Measurements from ENCODE around the gene ARL2.
"Not testable (repeated sequence)": the region's sequence is repeated elsewhere in the genome, so short reads cannot be mapped to it uniquely, and the experiment has no call there.

The ARL2 gene

GRCh38 chr11:64994318-64994717 is 19.6 kb upstream of the ARL2 start:
- DNase-seq (ENCODE audit: low spot score in 2 of 2) (no peak), ATAC-seq (replicated peaks; ENCODE audit: extremely low read depth, poor library complexity, severe bottlenecking) (no peak)
- H3K27me3 Mint-ChIP-seq: peaks cover 40% of the 10 kb centered on the region

GRCh38 chr11:64996327-64996709 is 17.6 kb upstream of the ARL2 start:
- no peak for DNase-seq (ENCODE audit: low spot score in 2 of 2)

More at GRCh38 chr11:64994318-64994717, 19.6 kb upstream of the ARL2 start:
- Mint-ChIP-seq H3K36me3 (ENCODE audit: insufficient read depth) (no peaks in the 10 kb centered on the region), H3K4me3 (no peak overlapping the region), H3K9me3 (no peaks in the 10 kb centered on the region), H3K4me1 (peaks cover 18% of the 10 kb centered on the region), H3K27ac (ENCODE audit: low read depth) (no peak overlapping the region)

GRCh38 chr11:64996710-64997380 is 17.1 kb upstream of the ARL2 start, which contains the start of gene BATF2:
Gene BATF2 (minus strand): TSS chr11:64996971. CDS start chr11:64996914, 57 bp downstream.
- no peak for DNase-seq (ENCODE audit: low spot score in 2 of 2)
- ATAC-seq (replicated peaks; ENCODE audit: extremely low read depth, poor library complexity, severe bottlenecking): no peak
- no peaks in the 10 kb centered on the region for H3K36me3 Mint-ChIP-seq (ENCODE audit: insufficient read depth)
- H3K4me3 Mint-ChIP-seq: peak within 1 kb of the TSS; percentile 29
- H3K27me3 Mint-ChIP-seq: peaks cover 21% of the 10 kb centered on the region
- H3K27ac Mint-ChIP-seq (ENCODE audit: low read depth): no peak within 1 kb of the TSS
- H3K4me1 Mint-ChIP-seq: peaks cover 12% of the 10 kb centered on the region
- H3K9me3 Mint-ChIP-seq: no peaks in the 10 kb centered on the region

More at GRCh38 chr11:64996327-64996709, 17.6 kb upstream of the ARL2 start:
- Mint-ChIP-seq H3K9me3 (no peaks in the 10 kb centered on the region), H3K36me3 (ENCODE audit: insufficient read depth) (no peaks in the 10 kb centered on the region), H3K27ac (ENCODE audit: low read depth) (no peak overlapping the region), H3K4me3 (peak overlapping the region; percentile 29), H3K4me1 (peaks cover 12% of the 10 kb centered on the region), H3K27me3 (peaks cover 26% of the 10 kb centered on the region)
- ATAC-seq (replicated peaks; ENCODE audit: extremely low read depth, poor library complexity, severe bottlenecking): no peak

GRCh38 chr11:64998141-64998540 is 15.8 kb upstream of the ARL2 start:
- H3K9me3 Mint-ChIP-seq: no peaks in the 10 kb centered on the region
- H3K27ac Mint-ChIP-seq (ENCODE audit: low read depth): peak overlapping the region; percentile 35
- peaks cover 11% of the 10 kb centered on the region for H3K27me3 Mint-ChIP-seq
- ATAC-seq (replicated peaks; ENCODE audit: extremely low read depth, poor library complexity, severe bottlenecking) (no peak), DNase-seq (ENCODE audit: low spot score in 2 of 2) (no peak)
- H3K4me3 Mint-ChIP-seq: no peak overlapping the region
- H3K36me3 Mint-ChIP-seq (ENCODE audit: insufficient read depth): no peaks in the 10 kb centered on the region
- H3K4me1 Mint-ChIP-seq: peaks cover 12% of the 10 kb centered on the region

- peaks cover 12% of the 10 kb centered on the region for H3K4me1 Mint-ChIP-seq
- DNase-seq (ENCODE audit: low spot score in 2 of 2): no peak
- no peaks in the 10 kb centered on the region for H3K36me3 Mint-ChIP-seq (ENCODE audit: insufficient read depth)
- H3K27me3 Mint-ChIP-seq: peaks cover 11% of the 10 kb centered on the region
- peak overlapping the region; percentile 35 for H3K27ac Mint-ChIP-seq (ENCODE audit: low read depth)
- no peaks in the 10 kb centered on the region for H3K9me3 Mint-ChIP-seq
- H3K4me3 Mint-ChIP-seq: no peak overlapping the region
- no peak for ATAC-seq (replicated peaks; ENCODE audit: extremely low read depth, poor library complexity, severe bottlenecking)
Measured at GRCh38 chr11:64998690-64999431, 15.1 kb upstream of the ARL2 start.

GRCh38 chr11:64999478-64999877 is 14.5 kb upstream of the ARL2 start:
- ATAC-seq (replicated peaks; ENCODE audit: extremely low read depth, poor library complexity, severe bottlenecking) (no peak), DNase-seq (ENCODE audit: low spot score in 2 of 2) (no peak)
- H3K9me3 Mint-ChIP-seq: no peaks in the 10 kb centered on the region
- H3K4me3 Mint-ChIP-seq: no peak overlapping the region
- peaks cover 12% of the 10 kb centered on the region for H3K27me3 Mint-ChIP-seq
- H3K4me1 Mint-ChIP-seq: peaks cover 12% of the 10 kb centered on the region
- no peak overlapping the region for H3K27ac Mint-ChIP-seq (ENCODE audit: low read depth)
- no peaks in the 10 kb centered on the region for H3K36me3 Mint-ChIP-seq (ENCODE audit: insufficient read depth)

- no peak overlapping the region for H3K4me3 Mint-ChIP-seq
- H3K4me1 Mint-ChIP-seq: peaks cover 7% of the 10 kb centered on the region
- no peak for DNase-seq (ENCODE audit: low spot score in 2 of 2)
- H3K27ac Mint-ChIP-seq (ENCODE audit: low read depth): no peak overlapping the region
- H3K9me3 Mint-ChIP-seq: no peaks in the 10 kb centered on the region
- no peaks in the 10 kb centered on the region for H3K36me3 Mint-ChIP-seq (ENCODE audit: insufficient read depth)
- ATAC-seq (replicated peaks; ENCODE audit: extremely low read depth, poor library complexity, severe bottlenecking): no peak
- H3K27me3 Mint-ChIP-seq: peaks cover 12% of the 10 kb centered on the region
Measured at GRCh38 chr11:65002706-65003105, 11.3 kb upstream of the ARL2 start.

GRCh38 chr11:65003282-65003681 is 10.7 kb upstream of the ARL2 start:
- Mint-ChIP-seq H3K9me3 (no peaks in the 10 kb centered on the region), H3K4me3 (no peak overlapping the region)

GRCh38 chr11:65003968-65004367 is 10.0 kb upstream of the ARL2 start:
- H3K4me1 Mint-ChIP-seq; H3K4me3 Mint-ChIP-seq; H3K9me3 Mint-ChIP-seq; H3K27ac Mint-ChIP-seq (ENCODE audit: low read depth); DNase-seq (ENCODE audit: low spot score in 2 of 2); H3K36me3 Mint-ChIP-seq (ENCODE audit: insufficient read depth); ATAC-seq (replicated peaks; ENCODE audit: extremely low read depth, poor library complexity, severe bottlenecking): not testable (repeated sequence)
- peaks cover 12% of the 10 kb centered on the region for H3K27me3 Mint-ChIP-seq

More at GRCh38 chr11:65003282-65003681, 10.7 kb upstream of the ARL2 start:
- H3K27ac Mint-ChIP-seq (ENCODE audit: low read depth): no peak overlapping the region
- no peak for ATAC-seq (replicated peaks; ENCODE audit: extremely low read depth, poor library complexity, severe bottlenecking)
- H3K27me3 Mint-ChIP-seq: peaks cover 12% of the 10 kb centered on the region
- H3K36me3 Mint-ChIP-seq (ENCODE audit: insufficient read depth): no peaks in the 10 kb centered on the region
- DNase-seq (ENCODE audit: low spot score in 2 of 2): no peak
- H3K4me1 Mint-ChIP-seq: peaks cover 5% of the 10 kb centered on the region

GRCh38 chr11:65008016-65008415 is 5.9 kb upstream of the ARL2 start:
- H3K4me1 Mint-ChIP-seq: peaks cover 3% of the 10 kb centered on the region
- no peaks in the 10 kb centered on the region for H3K36me3 Mint-ChIP-seq (ENCODE audit: insufficient read depth)
- H3K27me3 Mint-ChIP-seq: peaks cover 12% of the 10 kb centered on the region
- ATAC-seq (replicated peaks; ENCODE audit: extremely low read depth, poor library complexity, severe bottlenecking) (no peak), DNase-seq (ENCODE audit: low spot score in 2 of 2) (no peak)
- no peak overlapping the region for H3K4me3 Mint-ChIP-seq
- H3K27ac Mint-ChIP-seq (ENCODE audit: low read depth): no peak overlapping the region
- no peaks in the 10 kb centered on the region for H3K9me3 Mint-ChIP-seq

GRCh38 chr11:65008873-65009272 is 5.1 kb upstream of the ARL2 start:
- no peaks in the 10 kb centered on the region for H3K9me3 Mint-ChIP-seq
- ATAC-seq (replicated peaks; ENCODE audit: extremely low read depth, poor library complexity, severe bottlenecking): no peak

GRCh38 chr11:65013130-65013887 is 651 bp upstream of the ARL2 start:
- H3K4me3 Mint-ChIP-seq: peak overlapping the region; percentile 87
- peaks cover 25% of the 10 kb centered on the region for H3K4me1 Mint-ChIP-seq
- H3K27me3 Mint-ChIP-seq: no peaks in the 10 kb centered on the region
- DNase-seq (ENCODE audit: low spot score in 2 of 2): peak; percentile 81 to 89
- H3K9me3 Mint-ChIP-seq: no peaks in the 10 kb centered on the region
- peaks cover 4% of the 10 kb centered on the region for H3K36me3 Mint-ChIP-seq (ENCODE audit: insufficient read depth)
- peak; percentile 93 for ATAC-seq (replicated peaks; ENCODE audit: extremely low read depth, poor library complexity, severe bottlenecking)
- peak overlapping the region; percentile 93 for H3K27ac Mint-ChIP-seq (ENCODE audit: low read depth)

More at GRCh38 chr11:65008873-65009272, 5.1 kb upstream of the ARL2 start:
- H3K36me3 Mint-ChIP-seq (ENCODE audit: insufficient read depth): peaks cover 3% of the 10 kb centered on the region
- peaks cover 10% of the 10 kb centered on the region for H3K4me1 Mint-ChIP-seq
- no peak for DNase-seq (ENCODE audit: low spot score in 2 of 2)
- no peak overlapping the region for H3K4me3 Mint-ChIP-seq
- no peak overlapping the region for H3K27ac Mint-ChIP-seq (ENCODE audit: low read depth)
- peaks cover 12% of the 10 kb centered on the region for H3K27me3 Mint-ChIP-seq

Measured in central memory CD8-positive, alpha-beta T cell (primary cell).